H9 (cell line): ENCODE data around the gene MITF. TPM values are rescaled to one million over a fixed set of nuclear protein-coding genes. Genes with fewer than 3 reads are reported as not detected.
A peak's percentile ranks its signal among the peaks of the same experiment; 100 is the strongest.

Experiments used
- DNase-seq: peaks from one replicate; pipeline ENCODE4 v3.0.0-alpha.2; 2017
- H2AFZ ChIP-seq: one replicate; pipeline ENCODE4 v1.6.1; 2013; ENCODE audit warnings: mild to moderate bottlenecking, low read length, control low read depth, moderate library complexity
- H2AK5ac ChIP-seq: 2 replicates; pipeline ENCODE4 v1.6.1; 2013; ENCODE audit warnings: low read length, control low read depth, mixed read lengths; ENCODE audit not compliant: insufficient read length
- H2BK120ac ChIP-seq: one replicate; pipeline ENCODE4 v1.6.1; 2013; ENCODE audit warnings: low read depth, mild to moderate bottlenecking, low read length, control low read depth, inconsistent platforms; ENCODE audit not compliant: poor library complexity, severe bottlenecking
- H2BK12ac ChIP-seq: 2 replicates; pipeline ENCODE4 v1.6.1; 2013; ENCODE audit warnings: low read length, control low read depth, mixed read lengths, low read depth; ENCODE audit not compliant: insufficient read length
- H2BK15ac ChIP-seq: 2 replicates; pipeline ENCODE4 v1.6.1; 2013; ENCODE audit warnings: low read depth, low read length, control low read depth
- H2BK20ac ChIP-seq: one replicate; pipeline ENCODE4 v1.6.1; 2013; ENCODE audit warnings: low read depth, mild to moderate bottlenecking, low read length, control low read depth, inconsistent platforms; ENCODE audit not compliant: poor library complexity, severe bottlenecking
- H2BK5ac ChIP-seq: 2 replicates; pipeline ENCODE4 v1.6.1; 2013; ENCODE audit warnings: low read length, control low read depth, mixed read lengths; ENCODE audit not compliant: insufficient read length
- H3K14ac ChIP-seq: 2 replicates; pipeline ENCODE4 v1.6.1; 2013; ENCODE audit warnings: low read length, control low read depth; ENCODE audit not compliant: insufficient read depth
- H3K18ac ChIP-seq: 2 replicates; pipeline ENCODE4 v1.6.1; 2013; ENCODE audit warnings: low read depth, mild to moderate bottlenecking, mixed read lengths, low read length, control low read depth; ENCODE audit not compliant: insufficient read length
- H3K23ac ChIP-seq: 2 replicates; pipeline ENCODE4 v1.6.1; 2013; ENCODE audit warnings: low read length, control low read depth, mixed read lengths, low read depth; ENCODE audit not compliant: insufficient read length
- H3K23me2 ChIP-seq: 2 replicates; pipeline ENCODE4 v1.6.1; 2013; ENCODE audit warnings: low read depth, mild to moderate bottlenecking, mixed read lengths, low read length, control low read depth; ENCODE audit not compliant: insufficient read length, poor library complexity, severe bottlenecking
- H3K27ac ChIP-seq: 2 replicates; pipeline ENCODE4 v1.5.1; 2013; ENCODE audit warnings: low read length, control low read depth, mixed read lengths, low read depth; ENCODE audit not compliant: insufficient read length
- H3K27me3 ChIP-seq: 2 replicates; pipeline ENCODE4 v1.6.1; 2013; ENCODE audit warnings: low read length, control low read depth, inconsistent platforms; ENCODE audit not compliant: insufficient read depth
- H3K4ac ChIP-seq: 2 replicates; pipeline ENCODE4 v1.6.1; 2013; ENCODE audit warnings: low read depth, mild to moderate bottlenecking, control low read depth, inconsistent platforms, low read length, moderate library complexity
- H3K4me1 ChIP-seq: 2 replicates; pipeline ENCODE4 v1.6.1; 2013; ENCODE audit warnings: low read length, control low read depth, inconsistent platforms; ENCODE audit not compliant: insufficient read depth
- H3K4me2 ChIP-seq: 2 replicates; pipeline ENCODE4 v1.6.1; 2013; ENCODE audit warnings: low read length, control low read depth, mixed read lengths; ENCODE audit not compliant: insufficient read length, insufficient read depth
- H3K56ac ChIP-seq: 2 replicates; pipeline ENCODE4 v1.6.1; 2013; ENCODE audit warnings: low read depth, mild to moderate bottlenecking, mixed read lengths, low read length, control low read depth; ENCODE audit not compliant: insufficient read length
- H3K79me1 ChIP-seq: 2 replicates; pipeline ENCODE4 v1.6.1; 2013; ENCODE audit warnings: low read depth, mild to moderate bottlenecking, moderate library complexity, low read length, control low read depth, inconsistent platforms; ENCODE audit not compliant: insufficient read depth, poor library complexity, severe bottlenecking
- H3K79me2 ChIP-seq: 2 replicates; pipeline ENCODE4 v1.6.1; 2013; ENCODE audit warnings: low read length, control low read depth, inconsistent platforms; ENCODE audit not compliant: insufficient read depth
- H3K9ac ChIP-seq: 2 replicates; pipeline ENCODE4 v1.6.1; 2013; ENCODE audit warnings: low read length, control low read depth, mixed read lengths; ENCODE audit not compliant: insufficient read length; ENCODE audit errors: extremely low read depth
- H3K9me3 ChIP-seq: one replicate; pipeline ENCODE4 v1.6.1; 2013; ENCODE audit warnings: low read depth, low read length, inconsistent platforms; ENCODE audit not compliant: control insufficient read depth
- H3T11ph ChIP-seq: one replicate; pipeline ENCODE4 v1.6.1; 2013; ENCODE audit warnings: mild to moderate bottlenecking, low read length, control low read depth, inconsistent platforms
- H4K20me1 ChIP-seq: one replicate; pipeline ENCODE4 v1.6.1; 2013; ENCODE audit not compliant: control insufficient read depth, insufficient read length, insufficient read depth
- H4K5ac ChIP-seq: 2 replicates; pipeline ENCODE4 v1.6.1; 2013; ENCODE audit warnings: low read depth, mild to moderate bottlenecking, mixed read lengths, low read length, control low read depth; ENCODE audit not compliant: insufficient read length
- H4K8ac ChIP-seq: replicated peaks from 2 replicates; pipeline ENCODE4 v1.6.1; 2013; ENCODE audit warnings: low read length, control low read depth, mixed read lengths, low read depth; ENCODE audit not compliant: insufficient read length
- H4K91ac ChIP-seq: 2 replicates; pipeline ENCODE4 v1.6.1; 2013; ENCODE audit warnings: low read depth, mild to moderate bottlenecking, moderate library complexity, mixed read lengths, low read length, control low read depth; ENCODE audit not compliant: insufficient read length
- H3K27ac Mint-ChIP-seq, 3 experiments: 2 replicates in 2 of 3; 3 replicates in 1 of 3; pipeline ENCODE4 v1.8.0; 2020 to 2021; ENCODE audit warnings: mixed read lengths in 3 of 3, mild to moderate bottlenecking in 1 of 3, moderate library complexity in 1 of 3
- H3K27me3 Mint-ChIP-seq: 2 replicates; pipeline ENCODE4 v1.8.0; 2021; ENCODE audit warnings: low read depth, mild to moderate bottlenecking, moderate library complexity, mixed read lengths
- H3K36me3 Mint-ChIP-seq, 3 experiments: 2 replicates in 2 of 3; 3 replicates in 1 of 3; pipeline ENCODE4 v1.8.0; 2020 to 2021; ENCODE audit warnings: low read depth in 3 of 3, mixed read lengths in 3 of 3; ENCODE audit not compliant: insufficient read depth in 1 of 3
- H3K4me1 Mint-ChIP-seq, 2 experiments: 2 replicates each; pipeline ENCODE4 v1.8.0; 2020; ENCODE audit warnings: mixed read lengths in 2 of 2
- H3K4me3 Mint-ChIP-seq, 2 experiments: 2 replicates in 1 of 2; 3 replicates in 1 of 2; pipeline ENCODE4 v1.8.0; 2020 to 2021; ENCODE audit warnings: mild to moderate bottlenecking in 2 of 2, mixed read lengths in 2 of 2, moderate library complexity in 1 of 2
- H3K9me3 Mint-ChIP-seq, 2 experiments: 2 replicates in 1 of 2; 3 replicates in 1 of 2; pipeline ENCODE4 v1.8.0; 2020; ENCODE audit warnings: mild to moderate bottlenecking in 2 of 2, mixed read lengths in 2 of 2, moderate library complexity in 1 of 2
- CTCF ChIP-seq: fragments of 200-600 bp; sonication (generic); conservative IDR thresholded peaks from 3 replicates; pipeline ENCODE4 v1.8.0; 2021; ENCODE audit warnings: antibody characterized with exemption, mild to moderate bottlenecking
- WGBS: extraction: QIAGEN DNeasy Blood & Tissue Kit; methylation state at CpG from one replicate; pipeline ENCODE4 v1.1.7; 2013; ENCODE audit warnings: missing lambda C conversion rate, low lambda C conversion rate, mixed read lengths; ENCODE audit not compliant: insufficient read length; ENCODE audit errors: extremely low coverage; 5-methylcytosine and 5-hydroxymethylcytosine counted together
- total RNA-seq: library from RNA; stranded (reverse); gene quantifications from 2 replicates; pipeline ENCODE4 v1.2.1, GENCODE V29; 2021

MITF gene
- total RNA-seq, 1 experiment from 2014 or later = 0.81 TPM

- Mint-ChIP-seq H3K27ac (no peak overlapping the region), H3K27me3 (peaks cover 23% of the 10 kb centered on the region), H3K36me3 (no peaks in the 10 kb centered on the region), H3K4me3 (no peak overlapping the region), H3K9me3 (no peaks in the 10 kb centered on the region), H3K4me1 (peaks cover 4 to 12% of the 10 kb centered on the region in 2 experiments)
- Histone ChIP-seq H2BK5ac (no peak overlapping the region), H3K56ac (no peak overlapping the region), H3K79me1 (no peaks in the 10 kb centered on the region), H3K4me2 (no peak overlapping the region), H3T11ph (no peak overlapping the region), H3K79me2 (no peaks in the 10 kb centered on the region), H2AFZ (no peak overlapping the region), H2BK20ac (peak overlapping the region; percentile 75), H2AK5ac (no peak overlapping the region), H3K14ac (no peak overlapping the region), H2BK120ac (no peak overlapping the region), H3K27me3 (no peaks in the 10 kb centered on the region), H3K18ac (no peak overlapping the region), H3K23me2 (no peaks in the 10 kb centered on the region), H3K4me1 (no peaks in the 10 kb centered on the region; the same call in 1 of the 2 replicates), H3K9me3 (no peaks in the 10 kb centered on the region), H2BK15ac (no peak overlapping the region), H2BK12ac (no peak overlapping the region), H3K4ac (no peak overlapping the region), H4K5ac (no peak overlapping the region), H4K8ac (no peak overlapping the region), H4K91ac (no peak overlapping the region), H3K23ac (no peak overlapping the region), H3K9ac (no peak overlapping the region), H4K20me1 (no peaks in the 10 kb centered on the region), H3K27ac (no peak overlapping the region)
- no peak for TF ChIP-seq CTCF
- no CpG with 5 or more reads among the region's 2 CpGs for WGBS
- DNase-seq = no peak
These were observed 14.4 kb upstream of the MITF start for GRCh38 chr3:69724722-69725435.
